IPS-NIHi7 (cell line): ENCODE results near the gene IFIT1B.
"Not testable (repeated sequence)": the region's sequence is repeated elsewhere in the genome, so short reads cannot be mapped to it uniquely, and the experiment has no call there.

ENCODE experiments used
- DNase-seq: peaks from one replicate; pipeline ENCODE4 v3.0.0; 2012; ENCODE audit warnings: mixed read lengths; ENCODE audit errors: extremely low spot score

The IFIT1B gene

DNA sequence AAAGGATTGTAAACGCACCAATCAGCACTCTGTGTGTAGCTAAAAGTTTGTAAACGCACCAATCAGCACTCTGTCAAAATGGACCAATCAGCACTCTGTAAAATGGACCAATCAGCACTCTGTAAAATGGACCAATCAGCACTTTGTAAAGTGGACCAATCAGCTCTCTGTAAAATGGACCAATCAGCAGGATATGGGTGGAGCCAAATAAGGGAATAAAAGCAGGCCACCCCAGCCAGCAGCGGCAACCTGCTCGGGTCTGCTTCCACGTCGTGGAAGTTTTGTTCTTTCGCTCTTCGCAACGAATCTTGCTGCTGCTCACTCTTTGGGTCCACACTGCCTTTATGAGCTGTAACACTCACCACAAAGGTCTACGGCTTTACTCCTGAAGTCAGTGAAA is 34.4 kb downstream of the IFIT1B start:
- DNase-seq: not testable (repeated sequence)

DNA sequence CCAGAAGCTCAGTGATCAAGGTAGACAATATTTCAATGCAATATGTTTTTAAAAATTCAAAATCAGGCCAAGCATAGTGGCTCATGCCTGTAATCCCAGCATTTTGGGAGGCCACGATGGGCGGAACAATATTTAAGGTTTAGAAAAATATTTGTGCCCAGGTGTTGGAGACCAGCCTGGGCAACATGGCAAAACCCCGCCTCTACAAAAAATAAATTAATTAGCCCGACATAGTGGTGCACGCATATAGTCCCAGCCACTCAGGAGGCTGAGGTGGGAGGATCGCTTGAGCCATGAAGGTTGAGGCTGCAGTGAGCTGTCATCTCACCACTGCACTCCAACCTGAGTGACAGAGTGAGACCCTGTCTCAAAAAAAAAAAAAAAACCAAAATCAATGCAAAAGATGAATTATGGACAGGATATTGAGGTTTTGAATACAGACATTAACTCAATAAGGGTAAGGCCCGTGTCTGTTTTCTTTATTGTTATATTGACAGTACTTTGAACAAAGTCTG is 35.6 kb downstream of the IFIT1B start:
- DNase-seq: no peak

DNA sequence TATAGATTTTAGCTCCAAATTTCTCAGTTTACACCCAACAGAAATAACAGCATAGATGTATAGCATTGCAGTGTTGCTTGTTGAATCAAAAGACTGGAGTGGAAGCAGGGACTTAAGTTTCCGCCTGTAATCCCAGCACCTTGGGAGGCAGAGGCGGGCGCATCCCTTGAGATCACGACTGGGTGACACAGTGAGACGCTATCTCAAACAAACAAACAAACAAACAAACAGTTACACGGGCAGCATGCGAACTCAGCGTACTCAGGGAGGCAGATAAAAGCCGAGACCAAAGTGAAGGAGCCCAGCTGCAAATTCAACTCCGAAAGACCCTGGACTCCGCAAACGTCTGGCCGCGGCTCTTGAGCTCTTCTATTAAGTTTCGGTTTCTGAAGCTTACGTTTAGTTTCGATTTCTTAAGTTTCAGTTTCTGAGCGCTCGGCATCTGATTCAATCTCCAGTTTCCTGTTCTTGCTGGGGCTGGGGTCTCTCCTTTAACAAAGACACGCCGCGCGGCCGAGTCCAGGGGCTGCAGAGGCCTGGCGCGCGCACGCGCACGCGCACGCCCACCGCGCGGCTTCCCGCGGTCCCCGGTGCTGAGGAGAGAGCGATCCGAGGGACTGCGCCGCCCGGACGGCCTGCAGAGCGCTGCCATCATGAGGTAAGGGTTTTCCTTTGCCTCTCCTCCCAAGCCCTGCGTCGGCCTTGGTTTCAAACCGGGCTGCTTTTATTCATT is 36.5 kb downstream of the IFIT1B start, which contains the start of gene IFIT5:
Gene IFIT5, plus strand, starts transcription at position 423 of the 733 bp plus-strand sequence. Its CDS starts 231 bp downstream, at position 654.
- peak; percentile 86 for DNase-seq

DNA sequence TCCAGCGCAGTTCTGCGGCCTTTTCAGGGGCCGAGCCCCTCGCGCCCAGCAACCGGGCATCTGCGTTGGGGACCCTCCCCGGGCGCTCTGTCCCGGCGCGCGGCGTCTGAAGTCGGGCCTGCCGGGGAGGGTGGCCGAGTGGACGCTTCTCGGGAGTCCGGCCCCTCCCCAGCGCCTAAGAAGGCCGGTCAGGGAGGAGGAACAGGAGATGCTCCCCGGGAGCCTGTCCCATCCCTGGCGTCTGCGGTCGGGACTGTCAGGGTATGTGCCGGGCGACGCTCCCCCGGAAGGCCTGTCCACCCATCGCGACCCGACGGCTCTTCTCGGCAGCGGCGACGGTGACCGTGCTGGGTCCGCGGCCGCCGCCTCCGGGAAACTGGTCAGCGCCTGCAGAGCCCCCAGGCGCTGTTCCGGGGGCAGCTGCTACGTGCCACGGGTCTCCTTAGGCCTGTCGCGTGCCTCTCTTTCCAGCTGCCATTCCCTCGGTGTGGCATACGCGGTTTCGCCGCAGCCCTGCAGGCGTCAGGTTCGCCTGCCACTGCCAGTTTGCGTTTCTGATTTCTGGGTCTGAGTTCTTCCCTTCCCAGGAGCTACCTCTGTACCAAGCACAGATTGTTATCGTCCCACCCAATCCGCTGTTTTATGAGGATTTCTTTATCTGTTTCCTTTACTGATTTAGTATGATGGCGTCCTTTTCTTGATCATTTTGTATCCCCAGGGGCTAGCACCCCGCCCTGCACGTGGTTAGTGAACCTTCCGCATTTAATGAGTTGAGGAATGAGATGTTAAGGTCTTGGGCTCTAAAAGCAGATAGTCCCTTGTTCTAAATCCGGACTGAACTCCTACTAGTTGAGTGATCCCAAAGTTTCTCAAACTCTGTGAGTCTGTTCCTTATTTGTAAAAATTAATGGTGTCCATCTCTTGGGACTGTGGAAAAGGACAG is 37.3 kb downstream of the IFIT1B start:
- DNase-seq: peak; percentile 53

DNA sequence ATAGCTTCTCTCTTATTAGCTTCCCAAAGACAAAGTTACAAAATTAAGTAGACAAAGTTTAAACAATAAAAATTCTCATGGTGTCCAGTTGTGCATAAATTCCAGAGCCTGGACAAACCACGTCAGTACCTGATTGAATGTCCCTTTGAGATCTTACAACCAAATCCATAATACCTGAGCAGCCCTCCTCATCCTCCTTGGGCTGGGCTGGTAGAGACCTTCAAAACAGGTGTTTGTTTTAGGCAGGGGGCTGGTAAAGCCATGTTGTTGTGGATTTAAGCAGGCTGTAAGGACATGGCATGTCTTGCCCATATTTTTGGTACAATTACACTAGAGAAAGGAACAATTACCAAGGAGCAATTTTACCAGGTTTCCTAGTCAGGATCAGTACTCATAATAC is 38.6 kb downstream of the IFIT1B start:
- no peak for DNase-seq

DNA sequence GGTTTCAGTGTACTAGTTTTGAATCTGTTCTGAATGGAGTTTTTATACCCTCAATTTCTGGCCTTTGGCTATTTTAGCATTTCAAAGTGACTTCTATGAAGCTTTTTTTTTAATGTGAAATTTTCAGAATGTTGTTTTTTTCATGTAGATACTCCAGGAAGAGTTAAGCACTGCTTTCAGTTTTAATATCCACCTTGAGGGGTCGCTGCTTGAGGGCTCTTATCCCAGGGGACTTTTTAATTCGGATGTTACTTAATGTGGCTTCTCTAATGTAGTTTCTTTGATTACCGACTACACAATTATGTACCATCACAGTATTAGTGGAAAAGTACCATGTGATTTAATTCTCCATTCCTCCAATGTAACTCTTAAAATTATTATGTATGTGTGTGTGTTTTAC is 41.7 kb downstream of the IFIT1B start:
- no peak for DNase-seq

DNA sequence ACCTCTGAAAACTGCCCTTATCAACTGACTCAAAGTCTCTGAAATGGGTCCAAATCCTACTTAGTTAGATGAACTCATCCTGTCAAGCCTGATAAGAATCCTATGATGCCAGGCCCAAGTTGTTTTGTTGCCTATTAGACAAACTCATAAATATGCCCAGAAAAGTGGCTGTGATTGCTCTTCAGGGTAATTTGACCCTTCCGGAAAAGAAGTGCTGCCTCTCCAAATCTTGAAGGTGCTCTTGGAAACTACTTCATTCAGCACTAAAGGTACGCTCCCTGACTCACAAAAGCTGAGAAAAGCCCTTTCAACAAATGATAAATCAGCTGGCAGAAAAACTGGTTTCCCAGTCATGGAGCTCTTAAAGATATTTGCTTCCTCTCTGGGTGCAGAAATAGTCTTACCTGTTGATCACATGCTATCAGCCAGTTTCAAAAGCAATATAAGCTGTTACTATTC is 43.2 kb downstream of the IFIT1B start:
- DNase-seq: no peak

DNA sequence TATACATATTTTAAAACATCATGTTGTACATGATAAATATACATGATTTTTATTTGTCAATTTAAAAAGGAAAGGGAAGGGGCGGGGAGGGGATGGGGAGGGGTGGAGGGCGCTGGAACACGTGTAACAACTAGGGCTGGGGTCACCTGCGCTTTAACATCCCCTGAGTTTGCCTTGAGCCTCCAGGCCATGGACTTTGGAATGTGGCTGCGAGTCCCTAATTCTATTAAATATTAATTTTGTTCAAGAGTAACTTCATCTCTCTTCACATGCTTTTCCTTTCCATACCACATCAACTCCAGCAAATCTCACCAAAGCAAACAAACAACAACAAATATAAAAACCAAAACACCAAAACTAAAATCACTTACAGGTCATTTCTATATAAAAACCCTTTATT is 47.1 kb downstream of the IFIT1B start:
- no peak for DNase-seq

DNA sequence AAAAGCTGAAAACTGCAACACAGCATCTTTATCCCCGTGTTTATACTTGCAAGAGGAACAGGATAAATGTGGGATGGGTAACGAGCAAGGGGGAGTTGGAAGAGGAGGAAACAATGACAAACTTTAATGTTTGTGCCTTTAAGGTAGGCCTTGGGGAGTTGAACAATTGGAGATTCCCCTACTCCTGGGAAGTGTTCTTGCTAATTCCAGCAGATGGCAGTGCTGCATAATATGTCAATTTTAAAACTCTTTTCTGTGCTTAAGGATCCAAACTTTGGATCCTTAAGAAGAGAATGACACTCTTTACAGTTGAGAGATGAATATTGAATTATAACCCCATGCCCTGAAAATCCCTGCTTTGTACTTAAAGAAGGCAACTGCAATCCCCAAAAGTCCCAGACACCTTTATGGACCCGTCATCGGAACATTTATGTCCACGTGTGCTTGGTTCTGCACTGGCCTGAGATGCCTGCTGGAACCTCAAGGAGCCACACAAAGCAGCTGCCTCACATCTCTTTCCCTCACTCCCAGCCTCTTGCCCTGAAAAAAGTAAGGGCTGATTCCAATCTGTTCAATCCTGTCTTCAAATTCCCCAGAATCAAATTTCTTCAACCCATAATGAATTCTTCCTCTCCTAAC is 48.5 kb downstream of the IFIT1B start:
- DNase-seq: peak; percentile 65

DNA sequence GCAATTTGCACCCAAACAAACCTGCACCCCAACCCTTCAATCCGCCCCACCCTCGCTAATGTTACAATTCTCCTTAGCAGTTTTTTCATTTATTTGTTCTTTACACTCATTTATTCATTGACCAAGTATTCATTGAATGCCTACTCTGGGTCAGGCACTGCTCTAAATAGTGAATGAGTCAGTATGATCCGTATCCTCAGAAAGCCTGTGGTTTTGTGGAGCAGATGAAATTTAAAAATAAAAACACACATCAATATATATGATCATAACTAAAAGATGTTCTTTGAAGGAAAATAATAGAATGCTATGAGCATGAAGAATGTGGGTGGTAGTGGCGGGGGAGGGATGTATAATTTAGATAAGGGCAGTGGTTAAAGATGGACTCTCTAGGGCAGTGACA is 49.8 kb downstream of the IFIT1B start:
- DNase-seq: no peak

DNA sequence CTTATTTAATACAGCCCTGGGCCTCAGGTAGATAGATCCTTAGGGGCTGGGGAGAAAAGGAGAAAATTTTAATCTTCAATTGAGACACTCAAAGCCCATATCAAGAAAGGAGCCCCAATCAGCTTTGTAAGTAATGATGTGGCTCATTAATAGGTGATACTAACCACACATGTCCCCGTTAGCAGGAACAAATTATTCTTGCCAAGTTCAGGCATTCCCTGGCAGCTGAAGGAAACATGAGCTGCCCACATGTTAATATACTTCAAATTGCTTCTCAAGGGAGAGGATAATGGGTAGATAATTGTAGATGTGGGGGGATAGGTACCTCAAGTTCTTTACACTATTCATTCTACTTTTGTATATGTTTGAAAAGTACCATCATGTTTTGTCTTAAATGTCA is 51.0 kb downstream of the IFIT1B start:
- DNase-seq: no peak

DNA sequence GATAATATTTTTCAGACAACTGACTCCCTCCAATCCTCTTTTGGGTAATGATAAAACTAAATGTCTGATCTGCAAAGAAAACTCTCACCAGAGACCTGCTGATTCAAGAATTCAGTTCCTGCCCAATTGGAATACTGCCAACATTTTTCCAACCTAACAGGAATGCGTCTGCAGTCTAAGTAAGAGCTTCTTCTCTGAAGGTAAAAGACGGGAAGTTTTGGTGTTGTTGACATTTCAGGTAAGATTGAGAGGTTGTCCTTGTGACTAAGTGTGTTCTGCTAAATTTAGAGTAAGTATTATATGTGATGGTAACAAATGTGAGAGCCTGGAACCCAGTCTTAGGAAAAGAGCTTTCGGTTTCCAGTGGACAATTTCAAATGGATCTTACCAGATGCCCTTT is 54.1 kb downstream of the IFIT1B start:
- DNase-seq: no peak
